ENCODE data around the gene BMPR1B.
"Not testable (repeated sequence)": the region's sequence is repeated elsewhere in the genome, so short reads cannot be mapped to it uniquely, and the experiment has no call there.

The BMPR1B gene

GRCh38 chr4:95155759-95156451 lies 398.1 kb downstream of the BMPR1B start:
- no peak for FAIRE-seq

GRCh38 chr4:95156452-95156765 lies 398.7 kb downstream of the BMPR1B start:
- FAIRE-seq: peak; percentile 33

- peak; percentile 5 for FAIRE-seq
Observed at GRCh38 chr4:95157596-95157995, 399.8 kb downstream of the BMPR1B start.

- no peak for FAIRE-seq
Observed at GRCh38 chr4:95158045-95158444, 400.3 kb downstream of the BMPR1B start.

GRCh38 chr4:95158626-95159025 lies 400.9 kb downstream of the BMPR1B start:
- FAIRE-seq: no peak

GRCh38 chr4:95159384-95159783 lies 401.6 kb downstream of the BMPR1B start:
- FAIRE-seq: no peak

GRCh38 chr4:95161781-95162469 lies 404.2 kb downstream of the BMPR1B start:
- no peak for FAIRE-seq

- FAIRE-seq: no peak
Observed at GRCh38 chr4:95162867-95163266, 405.1 kb downstream of the BMPR1B start.

GRCh38 chr4:95165926-95166524 lies 408.3 kb downstream of the BMPR1B start:
- FAIRE-seq: no peak

- no peak for FAIRE-seq
Observed at GRCh38 chr4:95167805-95168204, 410.1 kb downstream of the BMPR1B start.

- no peak for FAIRE-seq
Observed at GRCh38 chr4:95170176-95170575, 412.4 kb downstream of the BMPR1B start.

- FAIRE-seq: not testable (repeated sequence)
Observed at GRCh38 chr4:95171377-95171776, 413.6 kb downstream of the BMPR1B start.

GRCh38 chr4:95178938-95179337 lies 421.2 kb downstream of the BMPR1B start:
- FAIRE-seq: no peak

GRCh38 chr4:95180531-95181242 lies 422.9 kb downstream of the BMPR1B start:
- FAIRE-seq: no peak

GRCh38 chr4:95181243-95181995 lies 423.7 kb downstream of the BMPR1B start:
- no peak for FAIRE-seq

- no peak for FAIRE-seq
Observed at GRCh38 chr4:95181996-95182306, 424.2 kb downstream of the BMPR1B start.

GRCh38 chr4:95183656-95184408 lies 426.1 kb downstream of the BMPR1B start:
- FAIRE-seq: no peak

GRCh38 chr4:95186666-95187065 lies 428.9 kb downstream of the BMPR1B start:
- no peak for FAIRE-seq

- FAIRE-seq: no peak
Observed at GRCh38 chr4:95188701-95189370, 431.1 kb downstream of the BMPR1B start.

GRCh38 chr4:95190751-95191436 lies 433.1 kb downstream of the BMPR1B start:
- FAIRE-seq: no peak

GRCh38 chr4:95191537-95191936 lies 433.8 kb downstream of the BMPR1B start:
- FAIRE-seq: no peak
